B cell (primary cell): ENCODE data around the gene NOSIP. TPM values are rescaled to one million over a fixed set of nuclear protein-coding genes. Genes with fewer than 3 reads are reported as not detected.

Experiments used
- ATAC-seq: fragments of 200-7000 bp; cut with Tn5 transposase; one replicate; pipeline ENCODE4 v1.10.0; 2021; ENCODE audit warnings: low read depth, mild to moderate bottlenecking, moderate number of reproducible peaks, moderate library complexity
- CTCF ChIA-PET: fragments of 350-600 bp; sonication (Branson Sonifier 250); formaldehyde crosslinking; loops from one replicate; lab custom pipeline; 2021; ENCODE audit warnings: antibody characterized with exemption, inconsistent platforms; lab: Charles Lee
- POLR2A ChIA-PET: fragments of 350-600 bp; sonication (Branson Sonifier 250); formaldehyde crosslinking; loops from one replicate; lab custom pipeline; 2021; ENCODE audit warnings: antibody characterized with exemption; lab: Charles Lee
- DNase-seq: peaks from one replicate; pipeline ENCODE4 v3.0.0; 2013
- H2AFZ ChIP-seq: 2 replicates; pipeline ENCODE4 v1.6.1; 2012; ENCODE audit warnings: mild to moderate bottlenecking, low read depth, low read length; ENCODE audit not compliant: insufficient read depth, poor library complexity, severe bottlenecking
- H3K27ac ChIP-seq, 2 donors: 1 replicate in 1 of 2; 2 replicates in 1 of 2; pipeline ENCODE4 v1.5.1; 2012 to 2013; ENCODE audit warnings: low read length in 2 of 2, mild to moderate bottlenecking in 2 of 2, moderate library complexity in 1 of 2
- H3K27me3 ChIP-seq, 4 experiments: fragments of 200-600 bp in 1 of 4; sonication (generic) in 1 of 4; replicated peaks in 1 of 4; 1 replicate in 2 of 4; 2 replicates in 2 of 4; pipeline versions ENCODE4 v1.6.1 to v1.7.0; 2013 to 2016; ENCODE audit warnings: low read length in 3 of 4, mild to moderate bottlenecking in 2 of 4, mixed read lengths in 1 of 4, moderate library complexity in 1 of 4; ENCODE audit not compliant: insufficient read depth in 4 of 4, control insufficient read depth in 3 of 4; ENCODE audit errors: control extremely low read depth in 1 of 4
- H3K36me3 ChIP-seq, 2 experiments: replicated peaks in 1 of 2; 1 replicate in 1 of 2; 2 replicates in 1 of 2; pipeline versions ENCODE4 v1.6.1 to v1.7.1; 2013; ENCODE audit warnings: low read length in 1 of 2; ENCODE audit not compliant: insufficient read depth in 2 of 2, control insufficient read depth in 1 of 2; ENCODE audit errors: control extremely low read depth in 1 of 2, extremely low read depth in 1 of 2
- H3K4me1 ChIP-seq, 2 donors: fragments of 200-600 bp in 1 of 2; sonication (generic) in 1 of 2; 1 replicate in 1 of 2; 2 replicates in 1 of 2; pipeline versions ENCODE4 v1.5.1 to v1.6.1; 2013 to 2017; ENCODE audit warnings: low read length in 2 of 2; ENCODE audit not compliant: control insufficient read depth in 2 of 2, insufficient read depth in 2 of 2
- H3K4me2 ChIP-seq: replicated peaks from 2 replicates; pipeline ENCODE3; 2012; ENCODE audit warnings: mild to moderate bottlenecking, low read depth, low read length; ENCODE audit not compliant: poor library complexity, severe bottlenecking
- H3K4me3 ChIP-seq, 5 experiments: fragments of 200-600 bp in 1 of 5; sonication (generic) in 1 of 5; 1 replicate in 3 of 5; 2 replicates in 2 of 5; pipeline versions ENCODE4 v1.5.1 to v1.7.0; 2011 to 2016; ENCODE audit warnings: low read length in 4 of 5, mild to moderate bottlenecking in 4 of 5, low read depth in 2 of 5, control low read depth in 1 of 5, moderate library complexity in 1 of 5; ENCODE audit not compliant: insufficient read depth in 1 of 5; ENCODE audit errors: control extremely low read depth in 1 of 5, extremely low read depth in 1 of 5
- H3K79me2 ChIP-seq: fragments of 200-600 bp; sonication (generic); one replicate; pipeline ENCODE4 v1.6.0; 2016; ENCODE audit warnings: low read length; ENCODE audit not compliant: control insufficient read depth, insufficient read depth
- H3K9ac ChIP-seq: fragments of 200-600 bp; sonication (generic); 2 replicates; pipeline ENCODE4 v1.6.1; 2017; ENCODE audit warnings: mild to moderate bottlenecking, low read length, moderate library complexity
- H3K9me3 ChIP-seq, 3 donors: one replicate each; pipeline versions ENCODE4 v1.6.1 to v1.7.1; 2013; ENCODE audit warnings: low read length in 2 of 3; ENCODE audit not compliant: control insufficient read depth in 2 of 3, insufficient read depth in 1 of 3; ENCODE audit errors: control extremely low read depth in 1 of 3
- H4K20me1 ChIP-seq: 2 replicates; pipeline ENCODE4 v1.6.0; 2012; ENCODE audit warnings: mild to moderate bottlenecking, low read length; ENCODE audit not compliant: insufficient read depth, control insufficient read depth, poor library complexity, severe bottlenecking
- H3K27ac Mint-ChIP-seq: one replicate; pipeline ENCODE4 v1.8.0; 2021; ENCODE audit warnings: mixed read lengths
- H3K27me3 Mint-ChIP-seq: one replicate; pipeline ENCODE4 v1.8.0; 2021; ENCODE audit warnings: mixed read lengths
- H3K4me1 Mint-ChIP-seq: one replicate; pipeline ENCODE4 v1.8.0; 2021; ENCODE audit warnings: mixed read lengths
- H3K4me3 Mint-ChIP-seq: one replicate; pipeline ENCODE4 v1.8.0; 2021; ENCODE audit warnings: mixed read lengths
- H3K9me3 Mint-ChIP-seq: one replicate; pipeline ENCODE4 v1.8.0; 2022; ENCODE audit warnings: mixed read lengths; ENCODE audit not compliant: insufficient read depth
- CTCF ChIP-seq: fragments of 200-600 bp; IDR thresholded peaks from one replicate; pipeline ENCODE4 v1.8.0; 2022; ENCODE audit warnings: antibody characterized with exemption, mild to moderate bottlenecking
- EZH2 ChIP-seq: IDR thresholded peaks from 2 replicates; pipeline ENCODE4 v1.6.1; 2012; ENCODE audit warnings: borderline replicate concordance, low read depth, mild to moderate bottlenecking, moderate library complexity, low read length; ENCODE audit not compliant: insufficient read depth, poor library complexity, severe bottlenecking
- WGBS: methylation state at CpG from one replicate; pipeline ENCODE4 v1.1.5; 2013; ENCODE audit warnings: missing lambda C conversion rate; ENCODE audit not compliant: insufficient coverage; 5-methylcytosine and 5-hydroxymethylcytosine counted together
- intact Hi-C: fragments of 100-400 bp; cut with micrococcal nuclease; formaldehyde crosslinking; loops from one replicate; pipeline ENCODE4 v1.10.0; 2022
- polyA plus RNA-seq: library from polyadenylated mRNA; depleted of rRNA; stranded (reverse); fragments of >200 nt; gene quantifications from 2 replicates; pipeline ENCODE4 v1.2.3, GENCODE V29; 2012
- total RNA-seq, 2 donors: library from RNA; stranded (reverse); fragments of 120-200 nt in 1 of 2; gene quantifications; 1 replicate in 1 of 2; 2 replicates in 1 of 2; pipeline versions ENCODE4 v1.2.3 to v1.2.4, GENCODE V29; 2013 to 2022

NOSIP gene
- total and polyA plus RNA-seq, 2 donors (not counting 1 experiment from before 2014, with no cell fraction given) = 55.5 to 135 TPM

- intact Hi-C loops = no loop called here
- Mint-ChIP-seq H3K27ac (peak overlapping the region; percentile 32), H3K9me3 (no peaks in the 10 kb centered on the region), H3K4me1 (peaks cover 2% of the 10 kb centered on the region), H3K4me3 (no peak overlapping the region), H3K27me3 (no peaks in the 10 kb centered on the region)
- Histone ChIP-seq H4K20me1 (peaks cover 97% of the 10 kb centered on the region), H3K9me3 (no peaks in the 10 kb centered on the region), H3K4me1 (no peaks in the 10 kb centered on the region), H3K27me3 (no peaks in the 10 kb centered on the region), H3K9ac (no peak overlapping the region), H3K4me2 (no peak overlapping the region), H2AFZ (no peak overlapping the region), H3K36me3 (peaks cover 2 to 66% of the 10 kb centered on the region in 2 experiments), H3K4me3 (no peak overlapping the region), H3K79me2 (peaks cover 99% of the 10 kb centered on the region), H3K27ac (no peak overlapping the region)
- no peak for DNase-seq
- no peak for ATAC-seq
- CTCF ChIA-PET = interaction anchor here (1.1 kb wide), 1 partner anchor 35 kb away, joined by 3 read pairs; no protein-coding TSS in a partner anchor
- WGBS = 90% methylated on average over 6 of the region's 7 CpGs
- POLR2A ChIA-PET = no interaction called here
- TF ChIP-seq CTCF = no peak
- TF ChIP-seq EZH2 = no peak
Measured at GRCh38 chr19:49605605-49606004, 25.2 kb upstream of the NOSIP start.

GRCh38 chr19:49602806-49603205 lies 22.4 kb upstream of the NOSIP start:
- H3K9me3 Mint-ChIP-seq = no peaks in the 10 kb centered on the region
- no peak for DNase-seq
- Histone ChIP-seq H3K4me3 (no peak overlapping the region), H3K9me3 (no peaks in the 10 kb centered on the region), H3K27ac (no peak overlapping the region), H3K27me3 (no peaks in the 10 kb centered on the region), H2AFZ (no peak overlapping the region), H3K9ac (no peak overlapping the region), H3K4me2 (no peak overlapping the region), H3K4me1 (no peaks in the 10 kb centered on the region), H3K79me2 (peaks cover 97% of the 10 kb centered on the region), H3K36me3 (peaks cover 2 to 56% of the 10 kb centered on the region in 2 experiments), H4K20me1 (peaks cover 97% of the 10 kb centered on the region)
- H3K4me1 Mint-ChIP-seq = peaks cover 2% of the 10 kb centered on the region
- no peak for ATAC-seq
- no peaks in the 10 kb centered on the region for H3K27me3 Mint-ChIP-seq
- no peak overlapping the region for H3K27ac Mint-ChIP-seq
- TF ChIP-seq CTCF = no peak
- TF ChIP-seq EZH2 = no peak
- H3K4me3 Mint-ChIP-seq = no peak overlapping the region
- intact Hi-C loops = no loop called here
- ChIA-PET POLR2A (no interaction called here), CTCF (interaction anchor here (1.0 kb wide), 1 partner anchor 78 kb away, joined by 3 read pairs; no protein-coding TSS in a partner anchor)
- 100% methylated on average over 2 of the region's 2 CpGs for WGBS
